Vagina (tissue), 2 donors: Measurements from ENCODE around the gene MRPS18C. TPM values are rescaled to one million over a fixed set of nuclear protein-coding genes. Genes with fewer than 3 reads are reported as not detected.
"Not testable (repeated sequence)": the region's sequence is repeated elsewhere in the genome, so short reads cannot be mapped to it uniquely, and the experiment has no call there.

Experiments
- DNase-seq, 2 donors: peaks; one replicate each; pipeline ENCODE4 v3.0.0-alpha.2; 2017; ENCODE audit errors: extremely low spot score in 2 of 2
- H3K27ac ChIP-seq: fragments of 200-600 bp; sonication (generic); one replicate; pipeline ENCODE4 v1.5.1; 2019
- H3K27me3 ChIP-seq: fragments of 200-600 bp; sonication (generic); one replicate; pipeline ENCODE4 v1.5.1; 2019
- H3K36me3 ChIP-seq, 2 donors: fragments of 200-600 bp; sonication (generic); one replicate each; pipeline ENCODE4 v1.5.1; 2017 to 2019
- H3K4me1 ChIP-seq: fragments of 200-600 bp; sonication (generic); one replicate; pipeline ENCODE4 v1.5.1; 2019
- H3K4me3 ChIP-seq, 2 donors: fragments of 200-600 bp; sonication (generic); 1 replicate in 1 of 2; 2 replicates in 1 of 2; pipeline ENCODE4 v1.5.1; 2016 to 2019
- H3K9me3 ChIP-seq: fragments of 200-600 bp; sonication (generic); one replicate; pipeline ENCODE4 v1.5.1; 2019
- CTCF ChIP-seq, 3 experiments: fragments of 450-650 bp in 2 of 3; fragments of 200-600 bp in 1 of 3; sonication (generic) in 1 of 3; IDR thresholded peaks; one replicate each; pipeline ENCODE4 v1.5.1; 2017 to 2019; ENCODE audit warnings: antibody characterized with exemption in 3 of 3, mild to moderate bottlenecking in 2 of 3, moderate library complexity in 2 of 3
- POLR2A ChIP-seq, 2 donors: fragments of 450-650 bp; IDR thresholded peaks; one replicate each; pipeline ENCODE4 v1.6.1; 2017; ENCODE audit warnings: antibody characterized with exemption in 2 of 2, mild to moderate bottlenecking in 2 of 2, moderate library complexity in 2 of 2
- POLR2AphosphoS5 ChIP-seq, 2 donors: sonication (generic); formaldehyde crosslinking; IDR thresholded peaks; one replicate each; pipeline ENCODE4 v1.9.0; 2017; ENCODE audit warnings: antibody characterized with exemption in 2 of 2, mild to moderate bottlenecking in 2 of 2, low read depth in 1 of 2; ENCODE audit not compliant: insufficient read depth in 1 of 2
- intact Hi-C: fragments of 100-400 bp; cut with DNase I; formaldehyde crosslinking; loops from one replicate; pipeline ENCODE4 v1.15.1; 2023
- total RNA-seq: library from RNA; depleted of rRNA; stranded (reverse); fragments of >200 nt; gene quantifications from one replicate; pipeline ENCODE4 v1.2.3, GENCODE V29; 2016

MRPS18C gene
- total RNA-seq, 1 donor from 2014 or later, result 15.2 TPM

- no peak for TF ChIP-seq CTCF (IDR thresholded peaks at IDR 0.05)
- peak in 1 of 2 donors; percentile 91 for TF ChIP-seq POLR2AphosphoS5 (IDR thresholded peaks at IDR 0.05; ENCODE audit: insufficient read depth in 1 of 2, low read depth in 1 of 2)
- peak; percentile 48 to 83 for TF ChIP-seq POLR2A (IDR thresholded peaks at IDR 0.05)
- peak in 1 of 2 donors; percentile 95 for DNase-seq
- intact Hi-C loops, result no loop called here
- no peaks in the 10 kb centered on the region for H3K27me3 ChIP-seq
- H3K27ac ChIP-seq, result peak within 1 kb of the TSS; percentile 91
- no peaks in the 10 kb centered on the region for H3K36me3 ChIP-seq
- H3K4me1 ChIP-seq, result peaks cover 23% of the 10 kb centered on the region
- H3K9me3 ChIP-seq, result no peaks in the 10 kb centered on the region
- H3K4me3 ChIP-seq, result peak within 1 kb of the TSS; percentile 59 to 89
Measured at GRCh38 chr4:83484500-83485461, 28.9 kb downstream of the MRPS18C start, which contains the start of gene ABRAXAS1. Gene ABRAXAS1 (minus strand): TSS chr4:83485100. CDS start chr4:83485072, 28 bp downstream.

- Histone ChIP-seq H3K27me3 (no peaks in the 10 kb centered on the region), H3K36me3 (no peaks in the 10 kb centered on the region), H3K4me1 (peaks cover 23% of the 10 kb centered on the region), H3K9me3 (no peaks in the 10 kb centered on the region), H3K27ac (no peak overlapping the region), H3K4me3 (no peak overlapping the region)
- no peak for DNase-seq
- no peak for TF ChIP-seq CTCF (IDR thresholded peaks at IDR 0.05)
- no peak for TF ChIP-seq POLR2AphosphoS5 (IDR thresholded peaks at IDR 0.05; ENCODE audit: insufficient read depth in 1 of 2, low read depth in 1 of 2)
- TF ChIP-seq POLR2A (IDR thresholded peaks at IDR 0.05), result no peak
- intact Hi-C loops, result no loop called here
Measured at GRCh38 chr4:83486457-83487129, 30.7 kb downstream of the MRPS18C start.

- no peaks in the 10 kb centered on the region for H3K9me3 ChIP-seq
- TF ChIP-seq CTCF (IDR thresholded peaks at IDR 0.05), result no peak
- peaks cover 6% of the 10 kb centered on the region for H3K4me1 ChIP-seq
- no peaks in the 10 kb centered on the region for H3K36me3 ChIP-seq
- DNase-seq, result no peak
- H3K27ac ChIP-seq, result no peak overlapping the region
- no peaks in the 10 kb centered on the region for H3K27me3 ChIP-seq
- intact Hi-C loops, result loop anchor here (10.0 kb wide), 1 partner anchor 145 kb away; no protein-coding TSS in a partner anchor
- H3K4me3 ChIP-seq, result no peak overlapping the region
Measured at GRCh38 chr4:83489711-83490326, 34.0 kb downstream of the MRPS18C start.

- Histone ChIP-seq H3K4me1 (no peaks in the 10 kb centered on the region), H3K27me3 (no peaks in the 10 kb centered on the region), H3K27ac (no peak overlapping the region), H3K36me3 (no peaks in the 10 kb centered on the region), H3K4me3 (no peak overlapping the region), H3K9me3 (no peaks in the 10 kb centered on the region)
- TF ChIP-seq POLR2AphosphoS5 (IDR thresholded peaks at IDR 0.05; ENCODE audit: insufficient read depth in 1 of 2, low read depth in 1 of 2), result no peak
- TF ChIP-seq CTCF (IDR thresholded peaks at IDR 0.05), result peak in 2 of 3 experiments; percentile 15 to 29
- intact Hi-C loops, result loop anchor here (10.0 kb wide), 1 partner anchor 144 kb away; no protein-coding TSS in a partner anchor
- DNase-seq, result no peak
Measured at GRCh38 chr4:83490876-83491450, 35.1 kb downstream of the MRPS18C start.

GRCh38 chr4:83496085-83496917 lies 40.4 kb downstream of the MRPS18C start:
- not testable (repeated sequence) for H3K36me3 ChIP-seq, H3K4me3 ChIP-seq, H3K9me3 ChIP-seq, H3K4me1 ChIP-seq, H3K27me3 ChIP-seq, DNase-seq, H3K27ac ChIP-seq
- intact Hi-C loops, result loop anchor here (10.0 kb wide), 1 partner anchor 138 kb away; no protein-coding TSS in a partner anchor
